B cell (primary cell): Measurements from ENCODE around the gene LUZP1. TPM values are rescaled to one million over a fixed set of nuclear protein-coding genes. Genes with fewer than 3 reads are reported as not detected.
A peak's percentile ranks its signal among the peaks of the same experiment; 100 is the strongest.

ENCODE experiments used
- ATAC-seq: fragments of 200-7000 bp; cut with Tn5 transposase; one replicate; pipeline ENCODE4 v1.10.0; 2021; ENCODE audit warnings: low read depth, mild to moderate bottlenecking, moderate number of reproducible peaks, moderate library complexity
- CTCF ChIA-PET: fragments of 350-600 bp; sonication (Branson Sonifier 250); formaldehyde crosslinking; loops from one replicate; lab custom pipeline; 2021; ENCODE audit warnings: antibody characterized with exemption, inconsistent platforms; lab: Charles Lee
- POLR2A ChIA-PET: fragments of 350-600 bp; sonication (Branson Sonifier 250); formaldehyde crosslinking; loops from one replicate; lab custom pipeline; 2021; ENCODE audit warnings: antibody characterized with exemption; lab: Charles Lee
- DNase-seq: peaks from one replicate; pipeline ENCODE4 v3.0.0; 2013
- H2AFZ ChIP-seq: 2 replicates; pipeline ENCODE4 v1.6.1; 2012; ENCODE audit warnings: mild to moderate bottlenecking, low read depth, low read length; ENCODE audit not compliant: insufficient read depth, poor library complexity, severe bottlenecking
- H3K27ac ChIP-seq, 2 donors: 1 replicate in 1 of 2; 2 replicates in 1 of 2; pipeline ENCODE4 v1.5.1; 2012 to 2013; ENCODE audit warnings: low read length in 2 of 2, mild to moderate bottlenecking in 2 of 2, moderate library complexity in 1 of 2
- H3K27me3 ChIP-seq, 4 experiments: fragments of 200-600 bp in 1 of 4; sonication (generic) in 1 of 4; replicated peaks in 1 of 4; 1 replicate in 2 of 4; 2 replicates in 2 of 4; pipeline versions ENCODE4 v1.6.1 to v1.7.0; 2013 to 2016; ENCODE audit warnings: low read length in 3 of 4, mild to moderate bottlenecking in 2 of 4, mixed read lengths in 1 of 4, moderate library complexity in 1 of 4; ENCODE audit not compliant: insufficient read depth in 4 of 4, control insufficient read depth in 3 of 4; ENCODE audit errors: control extremely low read depth in 1 of 4
- H3K36me3 ChIP-seq, 2 experiments: replicated peaks in 1 of 2; 1 replicate in 1 of 2; 2 replicates in 1 of 2; pipeline versions ENCODE4 v1.6.1 to v1.7.1; 2013; ENCODE audit warnings: low read length in 1 of 2; ENCODE audit not compliant: insufficient read depth in 2 of 2, control insufficient read depth in 1 of 2; ENCODE audit errors: control extremely low read depth in 1 of 2, extremely low read depth in 1 of 2
- H3K4me1 ChIP-seq, 2 donors: fragments of 200-600 bp in 1 of 2; sonication (generic) in 1 of 2; 1 replicate in 1 of 2; 2 replicates in 1 of 2; pipeline versions ENCODE4 v1.5.1 to v1.6.1; 2013 to 2017; ENCODE audit warnings: low read length in 2 of 2; ENCODE audit not compliant: control insufficient read depth in 2 of 2, insufficient read depth in 2 of 2
- H3K4me2 ChIP-seq: replicated peaks from 2 replicates; pipeline ENCODE3; 2012; ENCODE audit warnings: mild to moderate bottlenecking, low read depth, low read length; ENCODE audit not compliant: poor library complexity, severe bottlenecking
- H3K4me3 ChIP-seq, 5 experiments: fragments of 200-600 bp in 1 of 5; sonication (generic) in 1 of 5; 1 replicate in 3 of 5; 2 replicates in 2 of 5; pipeline versions ENCODE4 v1.5.1 to v1.7.0; 2011 to 2016; ENCODE audit warnings: low read length in 4 of 5, mild to moderate bottlenecking in 4 of 5, low read depth in 2 of 5, control low read depth in 1 of 5, moderate library complexity in 1 of 5; ENCODE audit not compliant: insufficient read depth in 1 of 5; ENCODE audit errors: control extremely low read depth in 1 of 5, extremely low read depth in 1 of 5
- H3K79me2 ChIP-seq: fragments of 200-600 bp; sonication (generic); one replicate; pipeline ENCODE4 v1.6.0; 2016; ENCODE audit warnings: low read length; ENCODE audit not compliant: control insufficient read depth, insufficient read depth
- H3K9ac ChIP-seq: fragments of 200-600 bp; sonication (generic); 2 replicates; pipeline ENCODE4 v1.6.1; 2017; ENCODE audit warnings: mild to moderate bottlenecking, low read length, moderate library complexity
- H3K9me3 ChIP-seq, 3 donors: one replicate each; pipeline versions ENCODE4 v1.6.1 to v1.7.1; 2013; ENCODE audit warnings: low read length in 2 of 3; ENCODE audit not compliant: control insufficient read depth in 2 of 3, insufficient read depth in 1 of 3; ENCODE audit errors: control extremely low read depth in 1 of 3
- H4K20me1 ChIP-seq: 2 replicates; pipeline ENCODE4 v1.6.0; 2012; ENCODE audit warnings: mild to moderate bottlenecking, low read length; ENCODE audit not compliant: insufficient read depth, control insufficient read depth, poor library complexity, severe bottlenecking
- H3K27ac Mint-ChIP-seq: one replicate; pipeline ENCODE4 v1.8.0; 2021; ENCODE audit warnings: mixed read lengths
- H3K27me3 Mint-ChIP-seq: one replicate; pipeline ENCODE4 v1.8.0; 2021; ENCODE audit warnings: mixed read lengths
- H3K4me1 Mint-ChIP-seq: one replicate; pipeline ENCODE4 v1.8.0; 2021; ENCODE audit warnings: mixed read lengths
- H3K4me3 Mint-ChIP-seq: one replicate; pipeline ENCODE4 v1.8.0; 2021; ENCODE audit warnings: mixed read lengths
- H3K9me3 Mint-ChIP-seq: one replicate; pipeline ENCODE4 v1.8.0; 2022; ENCODE audit warnings: mixed read lengths; ENCODE audit not compliant: insufficient read depth
- CTCF ChIP-seq: fragments of 200-600 bp; IDR thresholded peaks from one replicate; pipeline ENCODE4 v1.8.0; 2022; ENCODE audit warnings: antibody characterized with exemption, mild to moderate bottlenecking
- EZH2 ChIP-seq: IDR thresholded peaks from 2 replicates; pipeline ENCODE4 v1.6.1; 2012; ENCODE audit warnings: borderline replicate concordance, low read depth, mild to moderate bottlenecking, moderate library complexity, low read length; ENCODE audit not compliant: insufficient read depth, poor library complexity, severe bottlenecking
- WGBS: methylation state at CpG from one replicate; pipeline ENCODE4 v1.1.5; 2013; ENCODE audit warnings: missing lambda C conversion rate; ENCODE audit not compliant: insufficient coverage; 5-methylcytosine and 5-hydroxymethylcytosine counted together
- intact Hi-C: fragments of 100-400 bp; cut with micrococcal nuclease; formaldehyde crosslinking; loops from one replicate; pipeline ENCODE4 v1.10.0; 2022
- polyA plus RNA-seq: library from polyadenylated mRNA; depleted of rRNA; stranded (reverse); fragments of >200 nt; gene quantifications from 2 replicates; pipeline ENCODE4 v1.2.3, GENCODE V29; 2012
- total RNA-seq, 2 donors: library from RNA; stranded (reverse); fragments of 120-200 nt in 1 of 2; gene quantifications; 1 replicate in 1 of 2; 2 replicates in 1 of 2; pipeline versions ENCODE4 v1.2.3 to v1.2.4, GENCODE V29; 2013 to 2022

LUZP1 gene
- total and polyA plus RNA-seq, 2 donors (not counting 1 experiment from before 2014, with no cell fraction given), result 2.0 to 12.9 TPM

GRCh38 chr1:23217421-23218115 is 48.9 kb upstream of the LUZP1 start, which contains the start of gene HTR1D:
Gene HTR1D (minus strand): TSS chr1:23217502. CDS start chr1:23194219, 23,283 bp downstream.
- no peak for ATAC-seq

More at GRCh38 chr1:23217421-23218115, 48.9 kb upstream of the LUZP1 start, which contains the start of gene HTR1D:
- H3K4me3 ChIP-seq, result peak within 1 kb of the TSS in 3 of 5 experiments; percentile 25 to 45 (median 34)
- H3K36me3 ChIP-seq, result no peaks in the 10 kb centered on the region
- ChIA-PET CTCF (interaction anchor here (0.9 kb wide), 2 partner anchors 10 to 322 kb away, joined by 3 read pairs; no protein-coding TSS in a partner anchor), POLR2A (no interaction called here)
- peaks cover 0 to 48% (median 27%) of the 10 kb centered on the region in 4 experiments for H3K27me3 ChIP-seq
- H3K4me1 ChIP-seq, result peaks cover 11 to 16% of the 10 kb centered on the region in 2 donors
- H3K9ac ChIP-seq, result peak within 1 kb of the TSS; percentile 42
- peak within 1 kb of the TSS; percentile 75 for H3K4me2 ChIP-seq
- Mint-ChIP-seq H3K27me3 (peaks cover 64% of the 10 kb centered on the region), H3K4me3 (peak within 1 kb of the TSS; percentile 61), H3K9me3 (peaks cover 3% of the 10 kb centered on the region), H3K27ac (no peak within 1 kb of the TSS), H3K4me1 (peaks cover 6% of the 10 kb centered on the region)
- 2% methylated on average over 33 of the region's 45 CpGs for WGBS
- intact Hi-C loops, result loop anchor here (5.0 kb wide), 1 partner anchor 185 kb away; no protein-coding TSS in a partner anchor
- no peak for TF ChIP-seq CTCF
- no peak for TF ChIP-seq EZH2
- peak within 1 kb of the TSS; percentile 46 for H2AFZ ChIP-seq
- peaks cover 0 to 2% (median 0%) of the 10 kb centered on the region in 3 donors for H3K9me3 ChIP-seq
- no peaks in the 10 kb centered on the region for H4K20me1 ChIP-seq
- no peak within 1 kb of the TSS for H3K27ac ChIP-seq
- DNase-seq, result peak; percentile 27
- no peaks in the 10 kb centered on the region for H3K79me2 ChIP-seq
